HFF-Myc (cell line): Measurements from ENCODE around the gene ZNF423.

Source experiments
- DNase-seq: peaks from one replicate; pipeline ENCODE4 v3.0.0-alpha.2; 2011; ENCODE audit warnings: low read depth; ENCODE audit errors: extremely low read depth
- H3K4me3 ChIP-seq: replicated peaks from 2 replicates; pipeline ENCODE4 v1.5.1; 2011; ENCODE audit warnings: low read depth, mild to moderate bottlenecking, control low read depth, low read length
- CTCF ChIP-seq: IDR thresholded peaks from 2 replicates; pipeline ENCODE4 v1.5.1; 2012; ENCODE audit warnings: mild to moderate bottlenecking, low read depth, low read length, control low read depth; ENCODE audit errors: missing control alignments

Gene ZNF423

GRCh38 chr16:49742428-49743202, 113.3 kb downstream of the ZNF423 start:
- no peak for DNase-seq
- no peak for TF ChIP-seq CTCF
- no peak overlapping the region for H3K4me3 ChIP-seq

DNA sequence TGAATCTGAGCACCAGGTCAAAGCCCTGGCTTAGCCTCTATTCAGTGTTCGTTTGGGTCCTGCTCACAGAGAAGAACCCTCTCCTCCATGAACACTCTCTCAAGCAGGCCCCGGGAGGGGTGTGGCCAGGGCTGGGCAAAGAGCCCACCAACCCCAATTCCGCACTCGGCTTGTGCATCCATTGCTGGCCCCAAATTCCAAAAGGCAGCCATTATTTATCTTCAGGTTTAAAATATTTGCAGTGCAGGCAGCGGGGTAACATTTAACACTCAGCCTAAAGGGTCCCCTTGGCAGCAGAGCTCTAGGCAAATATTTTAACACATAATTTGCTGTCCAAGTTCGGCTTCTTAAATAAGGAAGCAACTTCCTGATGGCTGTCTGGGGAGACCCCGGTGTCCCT, 115.7 kb downstream of the ZNF423 start:
- TF ChIP-seq CTCF: no peak
- DNase-seq: no peak
- no peak overlapping the region for H3K4me3 ChIP-seq

DNA sequence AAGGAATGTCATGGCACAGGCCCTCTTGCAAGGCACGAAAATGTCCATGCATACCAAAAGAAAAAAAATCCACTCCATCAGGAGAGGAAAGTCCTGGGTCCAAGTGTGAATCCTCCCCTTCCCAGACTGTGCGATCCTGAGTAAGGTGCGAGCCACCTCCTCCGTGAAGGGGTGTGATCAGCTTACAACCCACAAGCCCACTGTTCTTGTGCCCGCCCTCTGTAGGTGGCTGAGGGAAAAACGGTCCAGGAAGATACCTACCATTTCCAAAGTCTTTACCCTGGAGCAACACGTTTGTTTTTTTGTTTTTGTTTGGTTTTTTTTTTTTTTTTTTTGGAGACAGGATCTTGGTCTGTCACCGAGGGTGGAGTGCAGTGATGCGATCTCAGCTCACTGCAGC, 116.5 kb downstream of the ZNF423 start:
- TF ChIP-seq CTCF: peak; percentile 9
- no peak for DNase-seq
- no peak overlapping the region for H3K4me3 ChIP-seq

- no peak overlapping the region for H3K4me3 ChIP-seq
- no peak for DNase-seq
- TF ChIP-seq CTCF: no peak
Observed at GRCh38 chr16:49738832-49739231, 117.1 kb downstream of the ZNF423 start.

DNA sequence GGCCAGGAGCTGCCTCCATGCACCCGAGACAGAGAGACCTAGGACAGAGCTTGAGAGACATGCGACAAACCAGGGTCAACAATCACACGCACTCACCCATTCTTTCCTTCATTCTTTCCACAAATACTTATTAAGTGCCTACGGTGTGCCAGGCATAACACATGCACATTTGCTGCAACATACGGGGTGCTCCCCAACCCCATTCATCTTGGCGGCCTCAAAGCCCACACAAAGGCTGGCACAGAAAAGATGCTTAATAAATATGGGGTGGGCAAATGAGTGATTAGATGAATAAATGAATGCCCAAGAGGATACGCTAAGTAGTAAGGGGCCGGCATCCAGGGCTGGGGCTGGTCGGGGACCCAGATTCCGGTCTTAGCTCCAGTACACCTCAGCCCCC, 117.9 kb downstream of the ZNF423 start:
- no peak for TF ChIP-seq CTCF
- DNase-seq: no peak
- H3K4me3 ChIP-seq: no peak overlapping the region

DNA sequence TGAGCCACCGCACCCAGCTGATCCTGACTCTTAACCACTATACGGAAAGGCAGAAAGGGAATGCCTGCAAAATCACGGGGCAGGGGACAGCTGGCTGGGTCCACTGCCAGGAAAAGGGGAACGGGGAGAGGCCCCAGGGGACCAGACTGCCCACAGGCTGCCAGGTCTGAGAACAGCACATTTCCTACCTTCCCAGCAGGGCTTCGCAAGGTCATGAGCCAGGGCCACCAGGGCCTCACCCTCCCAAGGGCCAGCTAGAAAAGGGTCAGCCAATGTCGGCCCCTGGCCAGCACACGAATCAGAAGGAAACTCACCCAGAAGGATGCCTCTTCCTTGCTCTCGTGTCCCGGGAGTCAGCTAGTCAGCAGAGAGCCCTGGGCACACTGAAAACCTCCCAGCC, 118.4 kb downstream of the ZNF423 start:
- no peak for TF ChIP-seq CTCF
- H3K4me3 ChIP-seq: no peak overlapping the region
- no peak for DNase-seq

DNA sequence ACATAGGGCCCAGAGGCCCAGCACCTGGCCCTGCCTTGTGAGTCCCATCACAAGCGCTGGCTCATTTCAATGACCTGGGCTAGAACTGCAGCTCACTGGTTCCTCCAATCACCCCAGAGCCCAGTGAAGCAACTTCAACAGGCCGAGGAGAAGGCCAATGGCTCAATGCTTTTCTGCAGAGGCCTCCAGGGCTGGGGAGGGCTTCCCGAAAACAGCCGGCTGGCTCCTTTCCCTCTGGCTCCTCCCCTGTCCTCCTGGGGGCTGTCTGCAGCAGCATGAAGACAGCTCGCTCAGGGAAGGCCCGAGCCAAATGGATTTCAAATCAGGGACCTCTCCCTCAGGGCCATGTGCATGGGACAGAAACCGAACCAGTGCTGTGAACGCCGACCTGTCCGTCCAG, 121.6 kb downstream of the ZNF423 start:
- H3K4me3 ChIP-seq: no peak overlapping the region
- no peak for TF ChIP-seq CTCF
- DNase-seq: no peak
